Fibroblast of skin of right quadriceps (primary cell): ENCODE data around the gene XKR7.
A peak's percentile ranks its signal among the peaks of the same experiment; 100 is the strongest.
"Not testable (repeated sequence)": the region's sequence is repeated elsewhere in the genome, so short reads cannot be mapped to it uniquely, and the experiment has no call there.

ENCODE experiments used
- DNase-seq: peaks from one replicate; pipeline ENCODE4 v3.0.0-alpha.2; 2013

Gene XKR7

DNA sequence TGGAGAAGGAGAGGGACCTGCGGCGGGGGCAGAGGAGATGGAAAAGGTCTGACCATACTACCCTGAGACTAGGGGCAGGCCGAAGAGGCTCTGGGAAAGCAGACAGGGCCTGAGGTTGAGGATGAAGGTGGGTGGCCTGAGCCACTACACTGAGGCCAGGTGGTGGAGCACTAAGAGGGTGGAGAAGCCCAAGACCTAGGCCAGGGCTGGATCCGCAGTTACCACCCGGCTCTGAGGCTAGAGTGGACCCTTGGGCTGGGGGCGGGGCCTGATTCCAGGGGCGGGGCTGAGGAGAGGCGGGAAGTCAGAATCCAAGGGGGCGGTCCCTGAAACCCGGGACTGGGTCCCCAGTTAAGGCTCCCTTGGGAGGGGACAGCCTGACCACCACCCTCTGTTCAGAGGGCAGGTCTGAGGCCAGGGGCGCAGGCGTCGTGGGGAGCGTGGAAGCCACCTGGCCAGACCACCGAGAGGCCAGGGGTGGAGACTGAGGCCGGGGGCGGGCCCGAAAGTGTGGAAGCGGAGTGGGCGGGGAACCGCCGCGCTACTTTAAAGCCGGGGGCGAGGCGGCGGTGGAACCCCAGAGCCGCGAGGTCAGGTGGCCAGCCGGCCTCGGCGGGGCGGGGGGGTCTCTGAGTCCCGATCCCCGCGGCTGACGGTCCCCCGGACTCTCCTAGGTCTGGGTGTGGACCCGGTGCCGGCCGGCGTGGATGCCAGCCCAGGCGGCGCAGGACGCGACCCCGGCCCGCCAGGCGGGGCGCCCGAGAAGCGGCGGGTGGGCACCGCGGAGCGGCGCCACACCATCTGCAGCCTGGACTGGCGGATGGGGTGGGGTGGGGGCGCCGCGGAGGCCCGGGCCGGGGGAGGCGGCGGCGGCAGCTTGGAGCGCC, 50.6 kb downstream of the XKR7 start:
- DNase-seq = no peak

DNA sequence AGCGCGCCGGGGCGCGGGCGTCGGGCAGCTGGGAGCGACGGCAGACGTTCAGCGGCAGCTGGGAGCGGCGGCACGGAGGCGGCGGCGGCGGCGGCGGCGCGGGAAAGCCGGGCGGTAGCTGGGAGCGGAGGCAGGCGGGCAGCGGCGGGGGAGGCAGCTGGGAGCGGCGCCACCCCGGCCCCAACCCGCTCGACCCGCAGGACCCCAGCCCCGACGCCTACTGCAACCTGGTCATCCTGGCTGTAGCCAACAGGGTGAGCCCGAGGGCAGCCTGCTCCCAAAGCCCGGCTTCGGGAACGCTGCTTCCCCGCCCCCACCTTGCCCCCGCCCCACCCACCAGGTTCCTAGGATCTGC, 51.2 kb downstream of the XKR7 start:
- DNase-seq = no peak

GRCh38 chr20:32019563-32020463, 51.9 kb downstream of the XKR7 start:
- DNase-seq = no peak

DNA sequence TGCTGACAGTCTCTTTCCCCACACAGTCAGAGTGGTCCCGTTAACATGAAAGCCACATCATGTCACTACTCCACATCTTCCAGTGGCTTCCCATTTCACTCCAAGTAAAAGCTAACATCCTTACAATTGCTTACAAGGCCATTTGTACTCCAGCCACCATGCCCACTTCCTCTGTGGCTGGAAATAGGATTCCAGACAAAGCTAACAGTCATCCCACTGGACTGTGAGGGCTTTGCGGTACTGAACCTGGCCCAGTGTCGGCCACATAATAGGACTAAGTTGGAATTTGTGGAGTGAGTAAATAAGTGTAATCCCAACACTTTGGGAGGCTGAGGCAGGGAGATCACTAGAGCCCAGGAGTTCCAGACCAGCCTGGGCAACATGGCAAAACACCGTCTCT, 53.1 kb downstream of the XKR7 start:
- no peak for DNase-seq

GRCh38 chr20:32024683-32025295, 56.8 kb downstream of the XKR7 start:
- DNase-seq = no peak

- DNase-seq = no peak
These were observed 59.7 kb downstream of the XKR7 start for GRCh38 chr20:32027643-32028042.

DNA sequence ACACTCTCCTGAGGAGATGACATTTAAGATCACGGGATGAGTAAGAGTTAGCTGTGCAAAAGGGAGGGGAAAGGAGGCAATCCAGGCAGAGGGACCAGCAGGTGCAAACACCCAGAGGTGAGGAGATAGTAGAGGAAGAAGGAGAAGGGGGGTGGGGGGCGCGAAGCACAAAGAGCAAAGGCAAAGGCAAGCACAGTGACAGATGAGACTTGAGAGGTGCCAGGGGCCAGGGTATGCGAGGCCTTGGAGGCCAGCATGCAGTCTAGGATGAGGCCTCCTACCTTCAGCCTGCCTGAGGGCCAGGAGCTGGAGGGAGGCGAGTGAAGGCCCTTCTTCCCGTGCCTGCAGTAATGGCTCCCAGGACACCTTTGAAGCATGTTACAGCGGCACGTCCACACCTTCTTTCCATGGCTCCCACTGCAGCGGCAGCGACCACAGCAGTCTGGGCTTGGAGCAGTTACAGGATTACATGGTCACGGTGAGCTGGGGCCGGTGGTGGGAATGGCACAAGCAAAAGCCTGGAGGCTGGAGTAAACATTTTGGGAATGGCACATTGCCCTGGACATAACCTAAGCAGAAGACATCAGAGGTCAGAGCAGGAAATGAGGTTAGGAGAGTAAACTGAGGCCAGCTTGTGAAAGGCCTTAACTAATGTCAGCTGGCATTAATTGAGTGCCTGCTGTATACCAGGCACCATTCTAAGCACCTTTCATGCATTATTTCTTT, 60.9 kb downstream of the XKR7 start:
- DNase-seq = no peak

DNA sequence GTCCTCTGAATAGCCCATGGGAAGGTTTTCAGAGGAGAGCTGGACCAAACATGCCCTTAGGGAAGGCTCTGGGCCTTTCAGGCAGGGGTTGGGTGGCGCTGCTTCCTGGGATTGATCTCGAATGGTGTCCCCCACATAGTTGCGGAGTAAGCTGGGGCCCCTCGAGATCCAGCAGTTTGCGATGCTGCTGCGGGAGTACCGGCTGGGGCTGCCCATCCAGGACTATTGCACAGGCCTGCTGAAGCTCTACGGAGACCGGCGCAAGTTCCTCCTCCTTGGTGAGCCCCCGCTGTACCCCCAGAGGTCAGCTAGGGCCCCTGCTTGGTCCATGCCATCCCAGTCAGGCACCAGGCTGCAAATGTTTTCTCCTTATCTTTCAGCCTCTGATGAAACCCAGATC, 61.6 kb downstream of the XKR7 start:
- DNase-seq = no peak

GRCh38 chr20:32031007-32031958, 63.3 kb downstream of the XKR7 start:
- DNase-seq = peak; percentile 83

- no peak for DNase-seq
These were observed 65.4 kb downstream of the XKR7 start for GRCh38 chr20:32033316-32033715.

GRCh38 chr20:32033721-32034120, 65.8 kb downstream of the XKR7 start:
- DNase-seq = not testable (repeated sequence)

GRCh38 chr20:32034581-32035425, 66.9 kb downstream of the XKR7 start:
- DNase-seq = no peak

- no peak for DNase-seq
These were observed 67.5 kb downstream of the XKR7 start for GRCh38 chr20:32035426-32035779.

- no peak for DNase-seq
These were observed 68.3 kb downstream of the XKR7 start for GRCh38 chr20:32036252-32036651.

- peak; percentile 44 for DNase-seq
These were observed 69.0 kb downstream of the XKR7 start for GRCh38 chr20:32036716-32037485.

DNA sequence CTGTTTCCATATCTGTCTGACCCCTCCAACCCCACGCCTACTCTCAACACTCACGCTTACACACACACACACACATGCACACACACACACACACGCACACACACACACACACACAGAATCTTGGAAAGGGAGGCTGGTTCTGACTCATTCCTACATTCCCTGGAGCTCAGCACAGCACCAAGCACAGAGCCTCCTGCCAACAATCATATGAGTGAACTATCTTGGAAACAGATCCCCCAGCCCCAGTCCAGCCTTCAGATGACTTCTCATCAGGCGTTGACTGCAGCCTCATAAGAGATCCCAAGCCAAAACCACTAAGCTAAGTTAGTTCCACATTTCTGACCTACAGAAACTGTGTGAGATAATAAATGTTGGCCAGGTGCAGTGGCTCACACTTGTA, 70.0 kb downstream of the XKR7 start:
- peak; percentile 53 for DNase-seq

- DNase-seq = no peak
These were observed 72.4 kb downstream of the XKR7 start for GRCh38 chr20:32040142-32040953.

- DNase-seq = no peak
These were observed 78.0 kb downstream of the XKR7 start for GRCh38 chr20:32045999-32046398.

DNA sequence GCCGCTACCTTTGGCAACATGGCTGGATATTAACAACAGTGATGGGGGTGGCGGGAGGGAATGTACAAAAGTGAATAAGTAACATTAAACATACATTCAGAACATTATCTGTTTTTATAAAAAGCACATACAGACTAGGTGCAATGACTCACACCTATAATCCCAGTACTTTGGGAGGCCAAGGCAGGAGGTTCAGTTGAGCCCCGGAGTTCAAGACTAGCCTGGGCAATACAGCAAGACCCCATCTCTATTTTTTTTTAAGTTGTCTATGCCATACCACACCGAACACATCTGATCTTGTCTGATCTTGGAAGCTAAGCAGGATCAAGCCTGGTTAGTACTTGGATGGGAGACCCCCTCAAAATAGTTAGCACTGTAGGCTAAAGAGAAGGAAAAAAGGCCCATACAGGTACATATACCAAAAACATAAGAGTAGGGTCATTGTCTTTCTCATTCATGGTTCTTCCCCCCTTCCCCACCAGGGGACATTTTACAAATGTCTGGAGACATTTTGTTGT, 82.4 kb downstream of the XKR7 start:
- DNase-seq = no peak
